NCI-H748 (cell line): ENCODE measurements around the gene PROSER3.

Experiments used
- DNase-seq: peaks from one replicate; lab custom pipeline; 2025; ENCODE audit not compliant: unreplicated experiment; lab: John Stamatoyannopoulos, UW

PROSER3 gene

GRCh38 chr19:35816846-35817245, 58.9 kb downstream of the PROSER3 start:
- peak; percentile 41 for DNase-seq

- no peak for DNase-seq
These were observed 60.5 kb downstream of the PROSER3 start for GRCh38 chr19:35818445-35818844.
